HL-60 (cell line): ENCODE results near the gene TSC2.

Source experiments
- SPI1 ChIP-seq: IDR thresholded peaks from 2 replicates; pipeline ENCODE4 v1.6.1; 2012; ENCODE audit warnings: low read depth, mild to moderate bottlenecking, borderline replicate concordance
- TF ChIP-seq, protein P1 (sequence below): IDR thresholded peaks from one replicate; pipeline ENCODE4 v1.5.1; 2011; ENCODE audit warnings: low read length, control low read depth, inconsistent platforms; ENCODE audit not compliant: insufficient read depth

DNA sequence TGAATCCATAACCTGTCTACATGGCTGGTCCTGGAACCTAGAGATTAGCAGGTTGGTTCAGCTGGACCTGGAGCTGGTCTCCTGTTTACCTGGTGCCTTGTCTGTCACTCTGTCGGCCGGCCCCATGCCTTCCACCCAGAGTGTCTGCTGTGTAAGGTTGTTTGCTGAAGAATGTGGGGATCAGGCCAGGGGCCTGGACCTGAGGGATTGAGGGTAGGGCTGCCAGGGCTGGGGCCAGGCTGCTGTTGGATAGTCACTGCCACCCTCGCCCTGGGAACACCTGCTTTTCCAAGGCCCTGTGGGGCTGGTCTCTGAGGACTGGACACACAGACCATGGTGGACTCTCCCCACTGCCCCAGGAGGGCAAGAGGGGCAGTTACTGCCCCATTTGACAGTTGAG is 19.6 kb upstream of the TSC2 start:
- no peak for TF ChIP-seq SPI1
- TF ChIP-seq, protein P1, sequence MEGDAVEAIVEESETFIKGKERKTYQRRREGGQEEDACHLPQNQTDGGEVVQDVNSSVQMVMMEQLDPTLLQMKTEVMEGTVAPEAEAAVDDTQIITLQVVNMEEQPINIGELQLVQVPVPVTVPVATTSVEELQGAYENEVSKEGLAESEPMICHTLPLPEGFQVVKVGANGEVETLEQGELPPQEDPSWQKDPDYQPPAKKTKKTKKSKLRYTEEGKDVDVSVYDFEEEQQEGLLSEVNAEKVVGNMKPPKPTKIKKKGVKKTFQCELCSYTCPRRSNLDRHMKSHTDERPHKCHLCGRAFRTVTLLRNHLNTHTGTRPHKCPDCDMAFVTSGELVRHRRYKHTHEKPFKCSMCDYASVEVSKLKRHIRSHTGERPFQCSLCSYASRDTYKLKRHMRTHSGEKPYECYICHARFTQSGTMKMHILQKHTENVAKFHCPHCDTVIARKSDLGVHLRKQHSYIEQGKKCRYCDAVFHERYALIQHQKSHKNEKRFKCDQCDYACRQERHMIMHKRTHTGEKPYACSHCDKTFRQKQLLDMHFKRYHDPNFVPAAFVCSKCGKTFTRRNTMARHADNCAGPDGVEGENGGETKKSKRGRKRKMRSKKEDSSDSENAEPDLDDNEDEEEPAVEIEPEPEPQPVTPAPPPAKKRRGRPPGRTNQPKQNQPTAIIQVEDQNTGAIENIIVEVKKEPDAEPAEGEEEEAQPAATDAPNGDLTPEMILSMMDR, result no peak
